SH-SY5Y (cell line): ENCODE data around the gene SRD5A2.

Experiments
- GATA2 ChIP-seq: IDR thresholded peaks from 2 replicates; pipeline ENCODE4 v1.6.1; 2011; ENCODE audit warnings: mild to moderate bottlenecking, low read depth, low read length
- GATA3 ChIP-seq: IDR thresholded peaks from 2 replicates; pipeline ENCODE4 v1.6.1; 2011; ENCODE audit warnings: low read depth, mild to moderate bottlenecking, low read length, moderate library complexity

GRCh38 chr2:31476511-31477180, 104.1 kb downstream of the SRD5A2 start:
- TF ChIP-seq GATA2 = no peak
- no peak for TF ChIP-seq GATA3
